Embryonic facial prominence (tissue), 1 donor: ENCODE measurements around the gene DNA2.

ENCODE experiments used
- DNase-seq: peaks from one replicate; pipeline ENCODE4 v3.0.0-alpha.2; 2016; ENCODE audit errors: extremely low spot score

The DNA2 gene

DNA sequence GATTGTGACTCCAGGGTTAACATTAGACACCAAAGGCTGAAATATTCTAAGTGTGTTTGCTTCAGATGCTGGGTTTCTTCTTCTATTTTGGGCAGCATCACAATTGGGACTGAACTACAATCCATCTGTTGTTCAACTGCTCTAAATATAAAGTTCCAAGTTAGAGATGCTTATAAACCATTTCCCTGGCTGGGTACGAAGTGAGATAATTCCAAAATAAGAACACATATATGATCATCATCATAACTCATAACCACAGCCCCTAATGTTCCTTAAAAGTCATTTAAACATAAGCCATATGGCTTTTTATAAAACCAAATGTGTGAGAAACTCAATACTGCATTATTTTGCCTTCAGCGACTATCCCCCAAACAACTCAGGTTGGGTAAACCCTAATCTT lies 28.8 kb downstream of the DNA2 start:
- no peak for DNase-seq

DNA sequence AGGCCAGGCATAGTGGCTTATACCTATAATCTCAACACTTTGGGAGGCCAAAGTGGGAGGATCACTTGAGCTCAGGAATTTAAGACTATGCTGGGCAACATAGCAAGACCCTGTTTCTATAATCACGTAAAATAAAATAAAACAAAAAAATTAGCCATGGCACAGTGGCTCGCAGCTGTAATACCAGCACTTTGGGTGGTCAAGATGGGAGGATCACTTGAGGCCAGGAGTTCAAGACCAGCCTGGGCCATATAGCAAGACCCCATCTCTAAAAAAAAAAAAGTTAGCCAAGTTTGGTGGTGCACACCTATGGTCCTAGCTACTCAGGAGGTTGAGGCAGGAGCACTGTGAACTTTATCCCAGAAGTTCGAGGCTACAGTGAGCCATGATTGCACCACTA lies 30.9 kb downstream of the DNA2 start:
- no peak for DNase-seq

DNA sequence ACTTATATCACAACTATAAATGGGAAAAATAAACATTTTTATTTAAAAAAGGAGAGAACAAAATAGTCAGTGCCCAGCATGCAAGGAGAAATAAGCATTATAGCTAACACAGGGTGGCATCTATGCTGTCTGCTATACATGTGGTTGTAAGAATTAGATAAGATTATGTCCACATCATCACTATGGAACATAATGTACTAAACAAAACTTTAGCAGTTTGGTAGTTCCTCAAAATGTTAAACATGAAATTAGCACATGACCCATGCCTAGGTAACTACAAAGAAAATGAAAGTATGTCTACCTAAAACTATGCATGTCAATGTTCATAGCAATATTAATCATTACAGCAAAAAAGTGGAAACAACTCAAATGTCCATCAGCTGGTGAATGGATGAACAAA lies 36.0 kb downstream of the DNA2 start:
- DNase-seq = no peak

DNA sequence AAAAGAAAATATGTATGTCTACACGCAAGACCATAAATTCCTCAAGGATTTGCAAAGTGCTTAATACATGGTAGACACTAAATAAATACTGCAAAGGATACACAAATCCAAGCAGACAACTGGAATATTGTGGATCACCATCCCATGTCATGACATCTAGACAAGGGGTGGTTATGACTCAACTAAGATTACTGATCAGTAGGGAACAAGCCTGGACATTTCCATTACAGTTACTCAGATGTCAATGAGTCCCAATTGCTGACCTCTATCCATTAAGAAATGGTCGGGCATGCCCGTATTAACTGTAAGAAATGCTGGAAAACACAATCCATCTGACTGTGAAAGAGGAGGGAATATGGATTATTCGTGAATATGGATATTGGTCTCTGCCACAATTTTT lies 37.1 kb downstream of the DNA2 start:
- no peak for DNase-seq

DNA sequence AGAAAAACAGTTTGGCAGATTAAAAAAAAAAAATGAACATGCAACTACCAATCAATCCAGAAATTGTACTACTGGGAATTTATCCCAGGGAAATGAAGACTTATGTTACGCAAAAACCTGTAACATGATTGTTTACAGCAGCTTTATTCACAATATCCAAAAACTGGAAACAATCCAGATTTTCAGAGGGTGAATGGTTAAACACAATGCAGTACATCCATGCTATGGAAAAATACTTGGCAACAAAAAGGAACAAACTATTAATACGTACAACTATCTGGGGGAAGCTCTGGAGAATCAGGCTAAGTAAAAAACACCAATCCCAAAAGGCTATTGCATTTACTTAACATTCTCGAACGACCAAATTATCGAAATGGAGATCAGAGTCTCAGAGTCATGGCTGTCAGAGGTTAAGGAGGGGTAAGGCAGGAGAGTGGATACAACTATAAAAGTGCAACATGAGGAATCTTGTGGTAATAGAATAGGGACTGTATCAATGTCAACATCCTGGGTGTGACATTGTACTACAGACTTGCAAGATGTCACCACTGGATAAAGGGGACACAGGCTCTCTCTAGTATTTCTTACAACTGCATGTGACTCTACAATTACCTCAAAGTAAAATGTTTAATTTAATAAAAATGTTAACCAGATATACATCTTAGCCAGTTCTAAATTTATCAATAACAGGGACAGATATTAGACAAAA lies 43.2 kb downstream of the DNA2 start:
- DNase-seq = no peak

DNA sequence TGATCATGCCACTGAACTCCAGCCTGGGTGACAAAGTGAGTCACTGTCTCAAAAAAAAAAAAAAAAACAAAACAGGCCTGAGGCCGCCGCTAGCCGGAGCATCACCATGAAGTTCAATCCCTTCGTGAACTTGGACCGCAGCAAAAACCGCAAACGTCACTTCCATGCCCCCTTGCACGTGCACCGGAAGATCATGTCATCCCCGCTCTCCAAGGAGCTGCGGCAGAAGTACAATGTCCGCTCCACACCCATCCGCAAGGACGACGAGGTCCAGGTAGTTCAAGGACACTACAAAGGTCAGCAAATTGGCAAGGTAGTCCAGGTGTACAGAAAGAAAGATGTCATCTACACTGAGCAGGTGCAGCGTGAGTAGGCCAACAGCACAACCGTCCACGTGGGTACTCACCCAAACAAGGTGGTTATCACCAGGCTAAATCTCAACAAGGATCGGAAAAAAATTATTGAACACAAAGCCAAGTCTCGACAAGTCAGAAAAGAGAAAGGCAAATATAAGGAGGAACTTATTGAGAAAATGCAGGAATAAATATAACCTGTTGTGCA lies 47.2 kb downstream of the DNA2 start:
- no peak for DNase-seq

DNA sequence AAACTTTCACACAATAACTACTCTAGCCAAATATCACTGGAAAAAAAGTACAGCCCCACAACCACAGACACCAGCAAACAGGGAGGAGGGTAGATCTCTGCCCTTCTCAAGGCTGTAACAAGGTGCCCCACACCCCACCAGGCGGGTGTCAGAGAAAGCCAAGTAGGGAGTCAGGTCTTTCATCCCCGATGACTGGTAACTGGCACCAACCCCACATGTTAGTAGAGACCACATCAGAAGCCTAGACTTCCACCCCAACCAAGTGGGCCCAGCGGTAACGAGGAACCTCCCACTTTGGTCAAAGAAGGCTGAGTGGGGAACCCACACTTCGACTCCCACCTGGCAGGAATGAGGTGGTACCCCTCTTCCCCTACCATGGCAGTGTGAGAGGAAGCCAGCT lies 48.3 kb downstream of the DNA2 start:
- no peak for DNase-seq

DNA sequence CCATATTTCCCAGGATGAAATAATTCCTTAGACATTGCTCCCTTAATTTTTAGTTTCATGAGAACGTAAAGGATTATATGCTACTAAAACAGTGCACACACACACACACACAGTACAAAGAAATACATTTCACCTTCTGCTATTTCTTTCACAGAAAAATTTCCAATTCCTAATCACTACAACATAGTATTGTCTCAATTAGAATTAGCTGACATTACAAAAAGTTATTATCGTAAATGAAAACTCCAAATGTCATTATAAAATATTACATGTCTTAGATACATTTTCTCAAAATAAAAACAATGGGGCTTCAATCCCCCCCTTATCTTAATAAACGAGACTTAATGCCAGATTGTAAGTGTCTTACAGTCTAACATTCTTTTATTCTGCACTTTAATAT lies 52.4 kb downstream of the DNA2 start:
- no peak for DNase-seq

DNA sequence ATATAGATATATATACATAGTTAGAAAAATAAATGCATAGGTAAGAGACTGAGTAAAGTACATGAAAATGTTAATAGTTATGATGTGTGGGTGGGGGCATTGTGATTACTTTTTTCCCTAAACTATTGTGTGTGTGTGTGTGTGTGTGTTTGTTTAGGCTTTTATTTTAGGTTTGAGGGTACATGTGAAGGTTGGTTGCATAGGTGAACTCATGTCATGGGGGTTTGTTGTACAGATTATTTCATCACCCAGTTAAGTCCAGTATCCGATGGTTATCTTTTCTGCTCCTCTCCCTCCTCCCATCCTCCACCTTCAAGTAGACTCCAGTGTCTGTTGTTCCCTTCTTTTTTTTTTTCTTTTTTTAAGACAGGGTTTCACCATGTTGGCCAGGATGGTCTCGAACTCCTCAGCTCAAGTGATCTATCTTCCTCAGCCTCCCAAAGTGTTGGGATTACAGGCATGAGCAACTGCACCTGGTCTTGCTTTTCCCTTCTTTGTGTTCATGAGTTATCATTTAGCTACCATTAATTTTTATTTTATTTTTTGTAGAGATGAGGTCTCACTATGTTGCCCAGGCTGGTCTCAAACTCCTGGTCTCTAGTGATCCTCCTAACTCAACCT lies 62.8 kb downstream of the DNA2 start:
- DNase-seq = no peak

DNA sequence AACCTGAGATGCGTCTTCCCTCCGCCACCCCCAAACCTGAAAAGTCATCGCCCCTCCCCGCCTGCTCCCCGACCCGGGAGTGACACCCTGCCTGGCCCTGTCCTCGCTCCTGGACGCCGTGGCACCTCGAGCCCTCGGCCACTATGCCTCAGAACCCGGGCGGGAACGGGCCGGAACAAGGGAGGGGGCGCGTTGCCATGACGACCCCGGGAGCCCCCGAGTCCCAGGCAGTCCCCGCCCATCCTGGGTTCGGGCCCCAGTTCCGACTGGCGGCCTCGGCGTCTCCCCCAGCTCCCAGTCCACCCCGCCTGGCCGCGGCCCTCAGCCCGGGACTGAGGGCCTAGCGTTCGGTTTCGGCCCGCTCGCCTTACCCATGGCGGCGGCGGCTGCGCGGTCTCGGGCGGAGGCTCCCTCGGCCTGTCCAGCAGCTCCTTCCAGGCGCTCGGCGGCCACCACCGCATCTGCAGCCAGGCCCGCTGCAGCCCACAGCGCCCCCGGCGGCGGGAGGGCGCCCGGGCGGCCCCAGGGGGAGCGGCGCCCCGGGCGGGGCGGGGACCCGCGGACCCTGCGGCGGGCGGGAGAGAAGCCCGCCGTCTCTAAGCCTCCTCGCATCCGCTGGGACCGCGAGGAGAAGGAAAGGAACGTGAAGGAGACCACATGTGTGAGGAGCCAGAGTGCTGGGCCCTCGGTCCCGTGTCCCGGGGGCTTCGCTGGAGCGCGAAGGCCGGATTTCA lies 64.8 kb downstream of the DNA2 start, which contains the start of gene RUFY2:
Gene RUFY2, minus strand, starts transcription at position 463 of the 734 bp plus-strand sequence. Its CDS starts 88 bp downstream, at position 375.
- peak; percentile 44 for DNase-seq

DNA sequence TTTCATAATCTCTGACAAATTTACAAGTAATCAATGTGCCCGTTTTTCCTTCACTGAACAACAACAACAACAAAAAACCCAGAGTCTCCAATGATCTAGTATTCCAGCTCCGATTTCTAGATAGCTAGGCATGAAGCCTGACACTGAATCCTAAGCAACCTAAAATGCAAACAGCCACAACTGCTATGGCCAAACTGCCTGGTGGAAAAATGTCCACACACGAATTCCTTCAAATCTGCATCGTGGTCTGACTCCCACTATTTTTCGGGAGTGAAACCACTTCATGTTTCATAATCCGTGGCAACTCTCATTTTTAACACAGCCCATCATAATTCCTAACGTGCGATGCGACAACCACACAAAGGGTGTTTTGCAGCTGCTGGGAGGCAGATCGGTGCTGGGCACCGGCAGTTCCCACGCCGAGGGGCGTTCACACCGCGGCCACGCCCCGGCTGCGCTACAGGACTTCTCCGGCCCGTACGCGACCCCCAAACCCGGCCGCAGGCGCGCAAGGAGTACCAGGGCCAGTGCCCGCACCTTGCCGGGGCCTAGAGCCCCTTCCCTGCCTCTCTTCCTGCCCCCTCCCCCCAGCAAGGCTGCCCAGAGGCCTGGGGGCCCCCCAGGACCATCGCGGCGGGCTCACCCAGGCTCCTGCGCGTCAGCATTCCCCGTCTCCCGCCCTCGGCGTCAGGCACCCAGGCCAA lies 65.5 kb downstream of the DNA2 start:
- no peak for DNase-seq

DNA sequence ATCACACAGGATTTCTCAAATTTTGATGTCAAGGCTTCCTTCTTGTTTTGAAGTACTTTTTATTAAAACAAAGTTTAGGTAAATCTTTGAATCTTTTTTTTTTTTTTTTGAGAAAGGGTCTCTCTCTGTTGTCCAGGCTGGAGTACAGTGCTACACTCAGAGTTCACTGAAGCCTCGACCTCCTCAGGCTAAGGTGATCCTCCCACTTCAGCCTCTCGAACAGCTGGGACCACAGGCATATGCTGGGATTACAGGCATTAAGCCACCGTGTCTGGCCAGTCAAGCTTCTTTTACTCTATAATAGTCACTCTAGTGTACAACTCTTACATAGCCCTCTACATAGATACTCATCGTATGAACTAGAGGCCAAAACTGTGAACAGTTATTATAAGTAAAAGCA lies 68.1 kb downstream of the DNA2 start:
- no peak for DNase-seq

DNA sequence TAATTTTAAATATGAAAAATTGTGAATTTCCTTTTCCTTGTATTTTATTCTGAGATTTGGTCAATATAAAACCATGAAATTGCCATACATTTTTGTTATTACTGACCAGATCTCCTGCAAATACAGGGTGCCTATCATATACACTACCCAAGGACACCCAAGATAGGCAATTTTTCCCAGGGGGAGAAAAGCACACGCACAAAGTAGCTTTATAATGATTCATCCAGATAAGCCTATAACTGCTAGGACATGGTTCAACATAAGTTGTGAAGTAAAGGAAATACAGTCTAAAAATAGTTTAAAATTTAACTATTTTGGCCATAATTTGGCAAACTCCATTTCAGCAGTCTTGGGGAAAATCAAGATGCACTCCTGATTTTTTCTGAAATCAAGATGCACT lies 69.5 kb downstream of the DNA2 start:
- no peak for DNase-seq

DNA sequence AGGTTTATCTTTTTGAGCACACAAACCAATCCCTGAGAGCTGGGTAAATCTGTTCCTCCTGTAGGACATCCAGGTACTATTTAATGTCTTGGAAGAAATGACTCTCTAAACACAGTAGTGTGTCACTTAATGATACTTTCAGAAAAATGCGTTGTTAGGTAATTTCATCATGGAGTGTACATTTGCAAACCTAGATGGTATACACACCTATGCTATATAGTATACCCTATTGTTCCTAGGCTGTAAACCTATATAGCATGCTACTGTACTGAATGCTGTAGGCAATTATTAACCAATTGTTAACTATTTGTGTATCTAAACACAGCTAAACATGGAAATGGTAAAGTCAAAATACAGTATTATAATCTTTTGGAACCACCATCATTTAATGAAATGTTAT lies 74.8 kb downstream of the DNA2 start:
- DNase-seq = no peak

DNA sequence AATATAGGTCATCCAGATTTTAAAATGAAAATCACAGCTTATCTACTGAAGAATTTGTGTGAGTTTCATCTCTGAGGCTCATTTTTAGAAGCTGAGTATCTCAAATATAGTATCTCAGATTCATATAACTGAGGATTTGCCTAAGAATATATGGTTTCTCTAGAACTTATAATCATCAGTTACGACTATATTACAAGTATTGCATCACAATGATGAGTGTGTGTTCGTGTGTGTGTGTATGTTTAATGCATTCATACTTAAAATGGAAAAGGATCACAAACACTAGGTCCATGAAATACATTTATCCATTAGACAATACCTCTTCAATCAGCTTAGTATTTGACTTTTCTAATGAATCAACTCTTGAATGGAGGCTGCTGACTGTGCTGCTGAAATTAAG lies 86.0 kb downstream of the DNA2 start:
- no peak for DNase-seq

DNA sequence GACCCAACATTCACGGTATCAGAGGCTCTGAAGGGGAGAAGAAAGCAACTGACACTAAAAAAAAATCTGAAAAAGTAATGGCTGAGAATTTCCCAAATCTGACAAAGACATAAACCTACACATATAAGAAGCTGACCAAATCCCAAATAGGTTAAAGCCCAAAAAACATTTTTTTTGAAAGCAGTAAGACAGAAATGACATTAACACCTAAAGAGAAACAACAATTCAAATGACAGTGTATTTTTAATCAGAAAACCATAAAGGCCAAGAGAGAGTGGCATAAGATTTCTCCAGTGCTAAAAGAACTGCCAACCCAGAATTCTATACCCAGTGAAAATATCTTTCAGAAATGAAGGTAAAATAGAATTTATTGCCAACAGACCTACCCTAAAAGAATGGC lies 100.2 kb downstream of the DNA2 start:
- no peak for DNase-seq

DNA sequence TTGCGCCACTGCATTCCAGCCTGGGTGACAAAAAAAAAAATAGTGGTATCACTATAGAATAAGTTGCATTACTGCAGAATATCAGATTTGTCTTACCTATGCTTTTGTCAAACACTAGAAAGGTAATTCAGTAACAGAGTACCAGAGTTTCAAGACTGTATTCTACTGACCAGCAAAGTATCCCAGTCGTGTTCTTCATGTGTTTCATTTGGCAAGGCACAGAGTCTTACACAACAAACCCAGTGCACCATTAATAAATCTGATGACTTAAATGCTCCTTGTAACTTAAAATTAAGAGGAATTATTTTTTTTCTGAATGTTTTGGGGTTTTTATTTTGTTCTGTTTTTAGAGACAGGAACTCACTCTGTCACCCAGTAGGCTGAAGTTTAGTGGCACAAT lies 104.7 kb downstream of the DNA2 start:
- DNase-seq = no peak

DNA sequence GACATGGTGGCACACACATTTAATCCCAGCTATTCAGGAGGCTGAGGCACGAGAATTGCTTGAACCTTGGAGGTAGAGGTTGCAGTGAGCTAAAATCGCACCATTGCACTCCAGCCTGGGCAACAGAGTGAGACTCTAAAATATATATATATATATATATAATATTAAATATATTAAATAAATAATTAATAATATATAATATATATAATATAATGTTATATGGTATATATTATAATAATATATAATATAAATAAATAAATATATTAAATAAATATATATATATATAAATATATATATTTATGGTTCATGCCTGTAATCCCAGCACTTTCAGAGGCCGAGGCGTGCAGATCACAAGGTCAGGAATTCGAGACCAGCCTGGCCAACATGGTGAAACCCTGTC lies 105.2 kb downstream of the DNA2 start:
- DNase-seq = no peak

DNA sequence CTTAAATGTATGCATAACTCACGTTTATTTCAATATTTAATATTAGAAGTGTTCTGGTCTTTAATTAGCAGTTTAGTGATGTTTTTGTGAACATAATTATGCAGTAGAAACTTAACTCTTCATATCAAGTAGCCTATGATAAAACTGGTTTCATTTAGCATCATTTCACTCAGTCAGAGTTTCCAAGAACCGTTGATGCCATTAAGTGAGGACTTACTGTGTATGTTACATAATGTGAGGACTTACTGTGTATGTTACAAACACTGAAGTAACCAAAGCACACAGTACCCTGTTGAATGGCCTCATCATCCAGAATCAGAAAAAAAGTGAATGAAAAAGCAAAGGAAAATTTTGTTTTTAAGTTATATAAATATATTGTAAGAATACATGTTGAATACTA lies 106.2 kb downstream of the DNA2 start:
- DNase-seq = no peak

DNA sequence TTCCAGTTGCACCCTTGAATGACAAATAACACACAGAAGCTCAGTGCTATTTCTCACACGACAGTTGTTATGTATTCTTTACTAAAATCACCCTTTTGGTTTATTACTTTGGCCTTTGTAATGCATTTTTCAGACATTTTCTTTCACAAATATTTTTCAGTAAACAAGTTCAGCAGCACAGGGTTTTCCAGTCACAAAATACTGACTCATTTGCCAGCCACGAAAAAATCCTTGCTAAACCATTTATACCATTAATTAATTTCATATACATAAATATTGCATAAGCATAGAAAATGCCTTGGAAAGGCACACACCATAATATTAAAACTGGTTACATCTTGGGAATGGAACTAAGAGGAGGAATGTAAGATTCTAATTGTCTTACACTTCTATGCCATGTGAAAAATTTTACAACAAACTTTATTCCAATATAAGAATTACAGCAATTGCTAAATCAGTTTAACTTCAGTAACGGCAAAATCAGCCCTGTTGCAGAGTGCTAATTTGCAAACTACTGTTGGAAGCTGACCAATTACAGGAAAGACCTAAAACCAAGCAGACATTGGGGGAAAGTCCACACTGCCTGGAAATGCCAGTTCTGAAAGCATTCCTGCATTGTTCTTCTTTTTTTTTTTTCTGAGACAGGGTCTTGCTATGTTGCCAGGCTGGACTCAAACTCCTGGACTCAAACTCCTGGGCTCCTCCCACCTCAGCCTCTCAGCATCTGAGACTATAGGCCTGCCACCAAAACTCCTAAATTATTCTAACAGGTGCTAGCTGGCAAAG lies 107.5 kb downstream of the DNA2 start:
- DNase-seq = no peak
